ENCODE measurements around the gene SLC12A1. TPM values are rescaled to one million over a fixed set of nuclear protein-coding genes. Genes with fewer than 3 reads are reported as not detected.

Gene SLC12A1
- total RNA-seq, 4 donors from 2014 or later, result not detected

- intact Hi-C loops (cut with DNase I; ENCODE audit: low total_unique reads) (loop anchor here (5.0 to 10.0 kb wide), 2 partner anchors 615 to 827 kb away; partner anchors contain the start of genes COPS2 and SEMA6D), in situ Hi-C loops (cut with MboI; ENCODE audit: low sequenced_read_pairs in 4 of 4) (no loop called here)
- peaks cover 16 to 17% of the 10 kb centered on the region in 2 donors for H3K4me1 ChIP-seq
- peak overlapping the region; percentile 67 to 94 (median 86) for H3K4me3 ChIP-seq
- peaks cover 0 to 14% of the 10 kb centered on the region in 2 donors for H3K36me3 ChIP-seq
- H3K27me3 ChIP-seq, result no peaks in the 10 kb centered on the region
- TF ChIP-seq, protein P1, sequence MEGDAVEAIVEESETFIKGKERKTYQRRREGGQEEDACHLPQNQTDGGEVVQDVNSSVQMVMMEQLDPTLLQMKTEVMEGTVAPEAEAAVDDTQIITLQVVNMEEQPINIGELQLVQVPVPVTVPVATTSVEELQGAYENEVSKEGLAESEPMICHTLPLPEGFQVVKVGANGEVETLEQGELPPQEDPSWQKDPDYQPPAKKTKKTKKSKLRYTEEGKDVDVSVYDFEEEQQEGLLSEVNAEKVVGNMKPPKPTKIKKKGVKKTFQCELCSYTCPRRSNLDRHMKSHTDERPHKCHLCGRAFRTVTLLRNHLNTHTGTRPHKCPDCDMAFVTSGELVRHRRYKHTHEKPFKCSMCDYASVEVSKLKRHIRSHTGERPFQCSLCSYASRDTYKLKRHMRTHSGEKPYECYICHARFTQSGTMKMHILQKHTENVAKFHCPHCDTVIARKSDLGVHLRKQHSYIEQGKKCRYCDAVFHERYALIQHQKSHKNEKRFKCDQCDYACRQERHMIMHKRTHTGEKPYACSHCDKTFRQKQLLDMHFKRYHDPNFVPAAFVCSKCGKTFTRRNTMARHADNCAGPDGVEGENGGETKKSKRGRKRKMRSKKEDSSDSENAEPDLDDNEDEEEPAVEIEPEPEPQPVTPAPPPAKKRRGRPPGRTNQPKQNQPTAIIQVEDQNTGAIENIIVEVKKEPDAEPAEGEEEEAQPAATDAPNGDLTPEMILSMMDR (IDR thresholded peaks at IDR 0.05 in 4 of 5, conservative IDR thresholded peaks at IDR 0.05 in 1 of 5), result no peak
- no peak for TF ChIP-seq POLR2A (IDR thresholded peaks at IDR 0.05)
- H3K9me3 ChIP-seq, result no peaks in the 10 kb centered on the region
- peak overlapping the region; percentile 90 to 95 (median 92) for H3K27ac ChIP-seq
- no peak for ATAC-seq
- DNase-seq, result no peak
Observed at GRCh38 chr15:48330105-48330785, 124.1 kb downstream of the SLC12A1 start.

DNA sequence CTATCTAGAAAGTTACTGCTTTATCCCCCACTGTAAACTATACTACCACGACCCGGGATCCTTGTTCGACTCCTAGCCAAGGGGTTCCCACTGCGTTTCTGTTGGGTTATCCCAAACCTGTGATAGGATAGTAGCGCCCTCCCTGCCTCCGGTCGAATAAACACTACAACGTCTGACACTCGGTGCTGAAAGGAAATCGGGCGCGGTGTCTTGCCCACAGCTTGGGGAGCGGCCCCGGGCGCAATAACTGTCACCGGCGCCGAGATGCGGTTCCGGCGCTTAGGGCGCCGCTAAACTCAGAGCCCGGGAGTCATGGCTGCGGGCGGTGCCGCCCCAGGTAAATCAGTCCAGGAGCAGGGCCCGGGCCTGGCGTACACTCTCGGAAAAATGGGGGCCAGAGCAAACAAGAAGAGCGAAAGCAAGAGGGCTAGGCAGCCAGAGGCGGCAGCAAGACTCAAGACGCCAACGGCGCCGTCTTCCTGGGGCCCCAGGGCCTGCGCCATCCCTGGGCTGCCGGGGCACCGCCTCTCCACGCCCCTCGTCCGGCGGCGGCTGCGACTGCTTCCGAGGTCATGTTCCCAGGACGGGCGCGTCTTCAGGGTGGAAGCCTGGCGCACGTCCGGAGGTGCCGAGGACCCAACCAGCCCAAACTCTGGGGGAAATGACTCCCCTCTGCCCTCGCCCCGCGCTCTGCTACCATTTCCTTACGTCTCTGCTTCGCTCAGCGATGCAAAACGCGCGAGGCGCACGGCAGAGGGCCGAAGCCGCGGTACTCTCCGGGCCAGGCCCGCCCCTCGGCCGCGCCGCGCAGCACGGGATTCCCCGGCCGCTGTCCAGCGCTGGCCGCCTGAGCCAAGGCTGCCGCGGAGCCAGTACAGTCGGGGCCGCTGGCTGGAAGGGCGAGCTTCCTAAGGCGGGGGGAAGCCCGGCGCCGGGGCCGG is 125.0 kb downstream of the SLC12A1 start, which contains the start of gene DUT:
TSS of gene DUT (plus strand) at position 575 of the 941 bp plus-strand sequence. CDS start at position 662, 87 bp downstream.
- intact Hi-C loops (cut with DNase I; ENCODE audit: low total_unique reads), result loop anchor here (5.0 to 10.0 kb wide), 2 partner anchors 616 to 826 kb away; partner anchors contain the start of genes COPS2 and SEMA6D
- peaks cover 16 to 17% of the 10 kb centered on the region in 2 donors for H3K4me1 ChIP-seq
- H3K36me3 ChIP-seq, result peaks cover 0 to 19% of the 10 kb centered on the region in 2 donors
- H3K4me3 ChIP-seq, result peak within 1 kb of the TSS; percentile 67 to 94 (median 86)
- DNase-seq (peak; percentile 73 to 75), ATAC-seq (peak; percentile 92 to 96)
- H3K27me3 ChIP-seq, result no peaks in the 10 kb centered on the region
- peak within 1 kb of the TSS; percentile 90 to 95 (median 92) for H3K27ac ChIP-seq
- TF ChIP-seq POLR2A (IDR thresholded peaks at IDR 0.05), result peak; percentile 81 to 84
- TF ChIP-seq, protein P1 (IDR thresholded peaks at IDR 0.05 in 4 of 5, conservative IDR thresholded peaks at IDR 0.05 in 1 of 5), result peak in 1 of 5 experiments; percentile 17
- H3K9me3 ChIP-seq, result no peaks in the 10 kb centered on the region
- in situ Hi-C loops (cut with MboI; ENCODE audit: low sequenced_read_pairs in 4 of 4), result no loop called here

- TF ChIP-seq, protein P1 (IDR thresholded peaks at IDR 0.05 in 4 of 5, conservative IDR thresholded peaks at IDR 0.05 in 1 of 5), result no peak
- TF ChIP-seq POLR2A (IDR thresholded peaks at IDR 0.05), result no peak
- H3K36me3 ChIP-seq, result peaks cover 0 to 28% of the 10 kb centered on the region in 2 donors
- H3K4me3 ChIP-seq, result peak overlapping the region; percentile 67 to 94 (median 86)
- no peaks in the 10 kb centered on the region for H3K27me3 ChIP-seq
- intact Hi-C loops (cut with DNase I; ENCODE audit: low total_unique reads), result loop anchor here (5.0 to 10.0 kb wide), 2 partner anchors 617 to 825 kb away; partner anchors contain the start of genes COPS2 and SEMA6D
- DNase-seq (peak; percentile 57 to 71), ATAC-seq (peak; percentile 83 to 86)
- H3K4me1 ChIP-seq, result peaks cover 16 to 17% of the 10 kb centered on the region in 2 donors
- in situ Hi-C loops (cut with MboI; ENCODE audit: low sequenced_read_pairs in 4 of 4), result no loop called here
- H3K9me3 ChIP-seq, result no peaks in the 10 kb centered on the region
- peak overlapping the region; percentile 90 to 95 (median 92) for H3K27ac ChIP-seq
Observed at GRCh38 chr15:48331796-48332641, 125.9 kb downstream of the SLC12A1 start.

- peaks cover 16 to 17% of the 10 kb centered on the region in 2 donors for H3K4me1 ChIP-seq
- no peak overlapping the region for H3K27ac ChIP-seq
- H3K36me3 ChIP-seq, result peaks cover 0 to 31% of the 10 kb centered on the region in 2 donors
- no peaks in the 10 kb centered on the region for H3K9me3 ChIP-seq
- intact Hi-C loops (cut with DNase I; ENCODE audit: low total_unique reads) (loop anchor here (5.0 to 10.0 kb wide), 2 partner anchors 618 to 825 kb away; partner anchors contain the start of genes COPS2 and SEMA6D), in situ Hi-C loops (cut with MboI; ENCODE audit: low sequenced_read_pairs in 4 of 4) (no loop called here)
- DNase-seq, result no peak
- peak overlapping the region in 3 of 4 donors; percentile 83 to 94 (median 88) for H3K4me3 ChIP-seq
- ATAC-seq, result no peak
- TF ChIP-seq POLR2A (IDR thresholded peaks at IDR 0.05), result no peak
- TF ChIP-seq, protein P1 (IDR thresholded peaks at IDR 0.05 in 4 of 5, conservative IDR thresholded peaks at IDR 0.05 in 1 of 5), result no peak
- H3K27me3 ChIP-seq, result no peaks in the 10 kb centered on the region
Observed at GRCh38 chr15:48332642-48333034, 126.5 kb downstream of the SLC12A1 start.
